ENCODE data around the gene SRSF2. TPM values are rescaled to one million over a fixed set of nuclear protein-coding genes. Genes with fewer than 3 reads are reported as not detected.

SRSF2 gene
- total and polyA plus RNA-seq, 7 experiments from 2014 or later, result 104 to 363 (median 337) TPM

GRCh38 chr17:76690596-76691280, 46.4 kb downstream of the SRSF2 start:
- Histone ChIP-seq H3K36me3 (ENCODE audit: control insufficient read depth in 2 of 3, insufficient read depth in 3 of 3, low read length in 3 of 3) (no peaks in the 10 kb centered on the region), H3K4me3 (ENCODE audit: low read length) (no peak overlapping the region), H3K9me3 (ENCODE audit: control insufficient read depth in 2 of 3, low read length in 3 of 3) (no peaks in the 10 kb centered on the region), H3K27ac (ENCODE audit: low read depth, low read length) (no peak overlapping the region), H3K4me1 (ENCODE audit: control insufficient read depth in 2 of 2, insufficient read depth in 2 of 2, low read length in 2 of 2) (no peaks in the 10 kb centered on the region), H3K27me3 (ENCODE audit: control insufficient read depth in 2 of 2, insufficient read depth in 2 of 2, low read length in 2 of 2) (no peaks in the 10 kb centered on the region)
- intact Hi-C loops (cut with micrococcal nuclease), result no loop called here
- Mint-ChIP-seq H3K4me3 (no peak overlapping the region), H3K4me1 (peaks cover 0 to 8% (median 0%) of the 10 kb centered on the region in 7 donors), H3K9me3 (no peaks in the 10 kb centered on the region), H3K27me3 (peaks cover 0 to 6% (median 0%) of the 10 kb centered on the region in 5 donors), H3K36me3 (no peaks in the 10 kb centered on the region), H3K27ac (no peak overlapping the region)
- POLR2A ChIA-PET, result no interaction called here
- DNase-seq (no peak), ATAC-seq (no peak)
- CTCF ChIA-PET, result interaction anchor here (0.6 kb wide), 1 partner anchor 17 kb away, joined by 8 read pairs; no protein-coding TSS in a partner anchor

DNA sequence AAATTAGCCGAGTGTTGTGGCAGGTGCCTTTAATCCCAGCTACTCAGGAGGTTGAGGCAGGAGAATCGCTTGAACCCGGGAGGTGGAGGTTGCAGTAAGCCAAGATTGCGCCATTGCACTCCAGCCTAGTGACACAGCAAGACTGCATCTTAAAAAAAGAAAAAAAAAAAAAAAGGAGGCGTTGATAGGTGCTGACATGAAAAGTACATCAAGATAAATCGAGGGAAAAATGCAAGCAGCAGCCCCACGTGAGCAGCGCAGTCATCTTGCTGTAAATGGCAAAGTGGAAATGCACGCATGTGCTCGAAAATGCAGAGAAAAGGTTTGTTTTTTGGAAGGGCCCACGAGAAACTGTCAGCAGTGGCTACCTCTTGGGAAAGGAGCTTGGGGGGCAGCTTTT, 47.3 kb downstream of the SRSF2 start:
- ChIA-PET CTCF (no interaction called here), POLR2A (no interaction called here)
- H3K36me3 ChIP-seq (ENCODE audit: control insufficient read depth in 2 of 3, insufficient read depth in 3 of 3, low read length in 3 of 3), result no peaks in the 10 kb centered on the region
- no peak for ATAC-seq
- Mint-ChIP-seq H3K27ac (no peak overlapping the region), H3K27me3 (peaks cover 0 to 4% (median 0%) of the 10 kb centered on the region in 5 donors), H3K36me3 (no peaks in the 10 kb centered on the region), H3K4me1 (no peaks in the 10 kb centered on the region), H3K9me3 (no peaks in the 10 kb centered on the region), H3K4me3 (no peak overlapping the region)
- intact Hi-C loops (cut with micrococcal nuclease), result no loop called here
- H3K4me3 ChIP-seq (ENCODE audit: low read length), result no peak overlapping the region
- no peak overlapping the region for H3K27ac ChIP-seq (ENCODE audit: low read depth, low read length)
- no peaks in the 10 kb centered on the region for H3K9me3 ChIP-seq (ENCODE audit: control insufficient read depth in 2 of 3, low read length in 3 of 3)
- no peaks in the 10 kb centered on the region for H3K27me3 ChIP-seq (ENCODE audit: control insufficient read depth in 2 of 2, insufficient read depth in 2 of 2, low read length in 2 of 2)
- no peaks in the 10 kb centered on the region for H3K4me1 ChIP-seq (ENCODE audit: control insufficient read depth in 2 of 2, insufficient read depth in 2 of 2, low read length in 2 of 2)
- no peak for DNase-seq

DNA sequence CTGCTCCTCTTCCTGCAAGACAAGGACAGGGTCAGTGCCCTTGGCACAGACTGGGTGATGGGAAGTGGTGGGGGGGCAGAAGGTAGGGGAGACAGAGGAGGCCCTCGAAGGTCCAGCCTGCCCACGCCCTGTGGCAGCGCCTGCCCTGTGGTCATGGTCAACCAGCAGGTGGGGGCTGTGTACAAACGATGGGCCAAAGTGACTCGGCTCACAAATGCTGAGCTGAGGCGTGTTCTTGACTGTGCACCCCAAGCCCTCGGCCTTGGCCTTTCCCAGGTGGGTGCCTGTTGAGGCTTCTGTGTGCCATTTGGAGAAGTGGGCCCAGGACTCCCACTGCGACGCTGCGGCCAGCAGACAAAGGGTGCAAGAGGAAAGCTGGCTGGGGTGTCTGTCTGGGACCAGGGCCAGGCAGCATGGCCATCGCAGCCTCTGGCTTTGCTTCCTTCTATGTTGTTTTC, 48.9 kb downstream of the SRSF2 start:
- intact Hi-C loops (cut with micrococcal nuclease), result no loop called here
- POLR2A ChIA-PET, result no interaction called here

DNA sequence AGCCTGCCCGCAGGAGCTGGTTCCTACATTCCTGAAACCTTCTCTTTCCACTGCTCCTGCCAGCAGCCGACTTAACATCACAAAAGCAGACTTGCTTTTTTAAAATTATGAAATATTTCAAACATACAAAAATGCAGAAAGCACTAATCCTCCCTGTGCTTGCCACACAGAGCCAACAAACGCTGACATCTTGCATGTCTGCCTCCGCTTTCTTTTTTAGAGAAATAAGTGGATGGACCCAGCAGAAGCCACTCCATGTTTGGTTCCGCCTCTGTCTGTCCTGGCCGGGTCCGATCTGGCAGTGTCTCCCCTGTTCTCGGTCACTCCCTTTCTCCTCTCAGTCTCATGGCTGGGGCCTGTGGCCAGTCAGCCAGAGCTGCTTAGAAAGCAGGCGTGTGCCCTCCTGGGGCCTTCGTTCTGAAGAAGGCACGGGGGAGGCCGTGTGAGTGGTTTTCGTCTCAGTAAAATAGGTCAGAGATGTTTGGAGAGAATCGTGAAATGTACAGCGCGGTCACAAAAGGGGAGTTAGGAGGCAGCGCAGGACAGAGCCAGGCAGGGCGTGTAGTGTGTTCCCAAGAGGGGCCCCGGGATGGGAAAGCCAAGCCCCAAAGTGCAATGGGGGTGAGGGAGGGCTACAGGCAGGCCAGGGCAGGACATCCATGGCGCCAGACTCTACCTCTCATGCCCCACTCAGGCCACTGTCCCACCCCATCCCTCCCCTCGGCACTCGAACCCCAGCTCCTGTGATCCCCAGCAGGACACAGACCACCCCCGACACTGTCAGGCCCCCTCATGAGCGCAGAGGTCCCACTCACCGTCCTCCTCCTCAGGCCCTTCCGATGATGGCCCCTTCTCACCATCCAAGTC, 49.6 kb downstream of the SRSF2 start:
- DNase-seq (no peak), ATAC-seq (no peak)
- no peak overlapping the region for H3K4me3 Mint-ChIP-seq
- H3K36me3 ChIP-seq (ENCODE audit: control insufficient read depth in 2 of 3, insufficient read depth in 3 of 3, low read length in 3 of 3), result no peaks in the 10 kb centered on the region
- H3K27me3 Mint-ChIP-seq, result peaks cover 0 to 4% (median 0%) of the 10 kb centered on the region in 5 donors
- H3K9me3 Mint-ChIP-seq, result no peaks in the 10 kb centered on the region
- no peak overlapping the region for H3K27ac Mint-ChIP-seq
- H3K4me1 ChIP-seq (ENCODE audit: control insufficient read depth in 2 of 2, insufficient read depth in 2 of 2, low read length in 2 of 2), result no peaks in the 10 kb centered on the region
- no peaks in the 10 kb centered on the region for H3K9me3 ChIP-seq (ENCODE audit: control insufficient read depth in 2 of 3, low read length in 3 of 3)
- ChIA-PET POLR2A (no interaction called here), CTCF (no interaction called here)
- no peaks in the 10 kb centered on the region for H3K27me3 ChIP-seq (ENCODE audit: control insufficient read depth in 2 of 2, insufficient read depth in 2 of 2, low read length in 2 of 2)
- no peaks in the 10 kb centered on the region for H3K36me3 Mint-ChIP-seq
- no peaks in the 10 kb centered on the region for H3K4me1 Mint-ChIP-seq
- intact Hi-C loops (cut with micrococcal nuclease), result no loop called here
- no peak overlapping the region for H3K27ac ChIP-seq (ENCODE audit: low read depth, low read length)
- no peak overlapping the region for H3K4me3 ChIP-seq (ENCODE audit: low read length)

More for the DNA sequence above, 48.9 kb downstream of the SRSF2 start:
- Mint-ChIP-seq H3K4me3 (no peak overlapping the region), H3K9me3 (no peaks in the 10 kb centered on the region), H3K36me3 (no peaks in the 10 kb centered on the region), H3K27me3 (peaks cover 0 to 4% (median 0%) of the 10 kb centered on the region in 5 donors), H3K4me1 (no peaks in the 10 kb centered on the region), H3K27ac (no peak overlapping the region)
- ATAC-seq, result no peak
- H3K36me3 ChIP-seq (ENCODE audit: control insufficient read depth in 2 of 3, insufficient read depth in 3 of 3, low read length in 3 of 3), result no peaks in the 10 kb centered on the region
- no peaks in the 10 kb centered on the region for H3K4me1 ChIP-seq (ENCODE audit: control insufficient read depth in 2 of 2, insufficient read depth in 2 of 2, low read length in 2 of 2)
- no peaks in the 10 kb centered on the region for H3K27me3 ChIP-seq (ENCODE audit: control insufficient read depth in 2 of 2, insufficient read depth in 2 of 2, low read length in 2 of 2)
- no peak overlapping the region for H3K4me3 ChIP-seq (ENCODE audit: low read length)
- no peak overlapping the region for H3K27ac ChIP-seq (ENCODE audit: low read depth, low read length)
- no peak for DNase-seq
- H3K9me3 ChIP-seq (ENCODE audit: control insufficient read depth in 2 of 3, low read length in 3 of 3), result no peaks in the 10 kb centered on the region
- CTCF ChIA-PET, result no interaction called here

DNA sequence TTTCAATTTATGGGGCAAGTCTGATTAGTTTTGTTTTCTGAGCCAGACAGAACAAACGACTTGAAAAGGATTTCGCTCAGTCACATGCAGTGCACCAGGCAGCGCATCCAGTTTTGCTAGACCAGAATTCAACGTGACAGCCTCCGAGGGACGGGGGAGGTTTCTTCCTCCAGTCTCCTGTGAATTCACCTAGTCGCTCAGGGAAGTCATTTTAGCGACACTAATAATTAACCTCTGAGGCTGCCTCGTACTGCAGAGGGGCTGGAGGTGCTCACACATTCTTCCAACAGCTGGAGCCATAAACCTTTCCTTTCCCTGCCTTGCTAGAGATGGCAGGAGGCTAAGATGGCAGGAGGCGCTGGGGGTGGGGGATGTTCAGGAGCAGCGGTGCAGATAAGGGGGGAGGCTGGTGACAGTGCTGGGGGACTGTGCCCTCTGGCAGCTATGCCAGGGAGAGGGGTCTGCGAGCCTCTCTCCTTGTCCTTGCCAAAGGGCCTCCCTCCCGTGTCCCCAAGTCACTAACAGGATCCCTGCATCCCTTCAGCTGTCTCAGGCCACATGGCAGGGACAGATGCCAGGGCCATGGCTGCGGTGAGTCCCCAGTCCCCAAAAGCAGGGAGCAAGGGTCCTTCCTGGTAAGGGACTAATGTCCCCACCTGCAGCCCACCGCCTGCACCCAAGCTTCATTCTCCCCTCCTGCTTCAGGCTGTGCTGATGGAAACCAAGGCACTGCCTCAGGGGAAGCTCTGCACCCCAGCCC, 50.4 kb downstream of the SRSF2 start:
- ChIA-PET CTCF (no interaction called here), POLR2A (no interaction called here)
- Mint-ChIP-seq H3K27me3 (peaks cover 0 to 4% (median 0%) of the 10 kb centered on the region in 5 donors), H3K4me1 (peaks cover 0 to 5% (median 0%) of the 10 kb centered on the region in 7 donors), H3K4me3 (no peak overlapping the region), H3K9me3 (no peaks in the 10 kb centered on the region), H3K27ac (no peak overlapping the region), H3K36me3 (no peaks in the 10 kb centered on the region)
- Histone ChIP-seq H3K36me3 (ENCODE audit: control insufficient read depth in 2 of 3, insufficient read depth in 3 of 3, low read length in 3 of 3) (no peaks in the 10 kb centered on the region), H3K27me3 (ENCODE audit: control insufficient read depth in 2 of 2, insufficient read depth in 2 of 2, low read length in 2 of 2) (no peaks in the 10 kb centered on the region), H3K9me3 (ENCODE audit: control insufficient read depth in 2 of 3, low read length in 3 of 3) (no peaks in the 10 kb centered on the region), H3K4me1 (ENCODE audit: control insufficient read depth in 2 of 2, insufficient read depth in 2 of 2, low read length in 2 of 2) (peaks cover 0 to 2% of the 10 kb centered on the region in 2 donors), H3K27ac (ENCODE audit: low read depth, low read length) (no peak overlapping the region), H3K4me3 (ENCODE audit: low read length) (no peak overlapping the region)
- intact Hi-C loops (cut with micrococcal nuclease), result no loop called here
- ATAC-seq (no peak), DNase-seq (no peak)

DNA sequence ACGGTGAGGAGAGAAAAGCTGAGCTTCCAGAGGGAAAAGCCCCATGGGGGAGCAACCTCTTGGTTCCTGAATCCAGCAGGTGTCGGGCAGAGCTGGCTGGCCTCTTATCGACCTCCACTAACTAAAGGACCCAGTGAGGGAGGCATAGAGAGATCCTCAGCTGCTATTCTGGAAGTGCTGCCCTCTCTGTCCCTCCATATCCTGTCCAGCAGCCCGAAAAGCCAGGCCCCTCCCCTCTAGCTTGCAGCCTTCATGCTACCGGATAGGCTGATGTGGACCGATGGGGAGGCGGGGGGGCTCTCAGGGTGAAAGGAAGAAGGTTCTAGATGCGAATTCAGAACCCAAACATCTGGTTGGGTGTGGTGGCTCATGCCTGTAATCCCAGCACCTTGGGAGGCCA, 51.3 kb downstream of the SRSF2 start:
- DNase-seq (no peak), ATAC-seq (no peak)
- H3K9me3 Mint-ChIP-seq, result no peaks in the 10 kb centered on the region
- CTCF ChIA-PET, result interaction anchor here (0.5 kb wide), 1 partner anchor 410 kb away, joined by 3 read pairs; no protein-coding TSS in a partner anchor
- Histone ChIP-seq H3K4me1 (ENCODE audit: control insufficient read depth in 2 of 2, insufficient read depth in 2 of 2, low read length in 2 of 2) (peaks cover 0 to 6% of the 10 kb centered on the region in 2 donors), H3K27me3 (ENCODE audit: control insufficient read depth in 2 of 2, insufficient read depth in 2 of 2, low read length in 2 of 2) (no peaks in the 10 kb centered on the region), H3K36me3 (ENCODE audit: control insufficient read depth in 2 of 3, insufficient read depth in 3 of 3, low read length in 3 of 3) (no peaks in the 10 kb centered on the region), H3K27ac (ENCODE audit: low read depth, low read length) (no peak overlapping the region), H3K9me3 (ENCODE audit: control insufficient read depth in 2 of 3, low read length in 3 of 3) (no peaks in the 10 kb centered on the region), H3K4me3 (ENCODE audit: low read length) (no peak overlapping the region)
- POLR2A ChIA-PET, result no interaction called here
- H3K4me1 Mint-ChIP-seq, result peaks cover 0 to 12% (median 5%) of the 10 kb centered on the region in 7 donors
- H3K27ac Mint-ChIP-seq, result no peak overlapping the region
- H3K4me3 Mint-ChIP-seq, result no peak overlapping the region
- intact Hi-C loops (cut with micrococcal nuclease), result no loop called here
- peaks cover 0 to 7% (median 0%) of the 10 kb centered on the region in 5 donors for H3K27me3 Mint-ChIP-seq
- H3K36me3 Mint-ChIP-seq, result no peaks in the 10 kb centered on the region
